SK-N-SH (cell line): ENCODE results near the gene ZIM2. TPM values are rescaled to one million over a fixed set of nuclear protein-coding genes. Genes with fewer than 3 reads are reported as not detected.

Experiments
- CTCF ChIA-PET: fragments of 300-600, 350-600 bp; formaldehyde crosslinking; extraction: SDS; loops from one replicate; lab custom pipeline; 2021; lab: Yijun Ruan, JAX
- POLR2A ChIA-PET: fragments of 350-600 bp; sonication (Branson Sonifier 250); formaldehyde crosslinking; extraction: SDS; loops from one replicate; lab custom pipeline; 2020; ENCODE audit warnings: antibody characterized with exemption, inconsistent platforms; lab: Yijun Ruan, JAX
- DNase-seq: peaks from one replicate; pipeline ENCODE4 v3.0.0; 2012
- H2AFZ ChIP-seq: fragments of 200-600 bp; sonication (generic); 2 replicates; pipeline ENCODE4 v1.8.1; 2016; ENCODE audit warnings: antibody characterized with exemption, mild to moderate bottlenecking, low read depth
- H3F3A ChIP-seq: fragments of 200-600 bp; sonication (generic); replicated peaks from 2 replicates; pipeline ENCODE3; 2016; ENCODE audit warnings: antibody characterized with exemption, mild to moderate bottlenecking; ENCODE audit not compliant: insufficient read depth
- H3K27ac ChIP-seq, 2 experiments: fragments of 200-500 bp in 1 of 2; fragments of 200-600 bp in 1 of 2; sonication (Bioruptor generic) in 1 of 2; sonication (generic), shearing (Covaris generic) in 1 of 2; 2 replicates each; pipeline versions ENCODE4 v1.5.1 to v1.6.1; 2014 to 2016; ENCODE audit warnings: low read depth in 2 of 2, inconsistent platforms in 1 of 2, low read length in 1 of 2, mild to moderate bottlenecking in 1 of 2, mixed read lengths in 1 of 2
- H3K27me3 ChIP-seq: fragments of 200-600 bp; sonication (generic), shearing (Covaris generic); 2 replicates; pipeline ENCODE4 v1.6.1; 2016; ENCODE audit warnings: mixed run types; ENCODE audit not compliant: insufficient read depth
- H3K36me3 ChIP-seq, 2 experiments: fragments of 200-500 bp in 1 of 2; fragments of 200-600 bp in 1 of 2; sonication (Bioruptor generic) in 1 of 2; sonication (generic) in 1 of 2; replicated peaks in 1 of 2; 2 replicates each; pipeline versions ENCODE3 to v1.5.1; 2014 to 2016; ENCODE audit warnings: low read length in 1 of 2, mild to moderate bottlenecking in 1 of 2; ENCODE audit not compliant: insufficient read depth in 2 of 2, control insufficient read depth in 1 of 2
- H3K4me1 ChIP-seq, 2 experiments: fragments of 200-500 bp in 1 of 2; fragments of 200-600 bp in 1 of 2; sonication (Bioruptor generic) in 1 of 2; sonication (generic), shearing (Covaris generic) in 1 of 2; 2 replicates each; pipeline versions ENCODE4 v1.5.1 to v1.6.1; 2014 to 2016; ENCODE audit warnings: low read depth in 1 of 2, low read length in 1 of 2, mixed run types in 1 of 2; ENCODE audit not compliant: insufficient read depth in 2 of 2, control insufficient read depth in 1 of 2
- H3K4me2 ChIP-seq: fragments of 200-600 bp; sonication (generic), shearing (Covaris generic); 2 replicates; pipeline ENCODE4 v1.6.1; 2017; ENCODE audit warnings: mixed run types
- H3K4me3 ChIP-seq, 2 experiments: fragments of 200-500 bp in 1 of 2; fragments of 200-600 bp in 1 of 2; sonication (Bioruptor generic) in 1 of 2; sonication (generic), shearing (Covaris generic) in 1 of 2; 2 replicates each; pipeline versions ENCODE4 v1.5.1 to v1.8.1; 2014 to 2016; ENCODE audit warnings: low read depth in 2 of 2, inconsistent platforms in 1 of 2, low read length in 1 of 2, mild to moderate bottlenecking in 1 of 2, mixed read lengths in 1 of 2, moderate library complexity in 1 of 2
- H3K79me2 ChIP-seq: fragments of 200-600 bp; sonication (generic); 2 replicates; pipeline ENCODE4 v1.8.1; 2017; ENCODE audit warnings: mild to moderate bottlenecking; ENCODE audit not compliant: insufficient read depth
- H3K9ac ChIP-seq: fragments of 200-600 bp; sonication (generic); 2 replicates; pipeline ENCODE4 v1.6.1; 2017; ENCODE audit warnings: mixed run types
- H3K9me2 ChIP-seq: fragments of 200-600 bp; sonication (generic); 2 replicates; pipeline ENCODE4 v1.6.1; 2017; ENCODE audit warnings: mixed run types
- H3K9me3 ChIP-seq: fragments of 200-600 bp; sonication (generic); 2 replicates; pipeline ENCODE4 v1.6.1; 2017; ENCODE audit warnings: mixed run types, mild to moderate bottlenecking, moderate library complexity
- H4K20me1 ChIP-seq: fragments of 200-600 bp; sonication (generic); 2 replicates; pipeline ENCODE4 v1.6.1; 2017; ENCODE audit warnings: mild to moderate bottlenecking, mixed run types; ENCODE audit not compliant: insufficient read depth
- CHD2 ChIP-seq: fragments of 150-350 bp; IDR thresholded peaks from 2 replicates; pipeline ENCODE4 v1.6.1; 2018; ENCODE audit warnings: low read length; ENCODE audit not compliant: partially characterized antibody
- CTCF ChIP-seq: fragments of 200-600 bp; sonication (generic); IDR thresholded peaks from 2 replicates; pipeline ENCODE4 v1.6.1; 2017; ENCODE audit warnings: antibody characterized with exemption, mild to moderate bottlenecking, moderate library complexity
- ELF1 ChIP-seq: IDR thresholded peaks from 2 replicates; pipeline ENCODE4 v1.4.0; 2012
- EP300 ChIP-seq, 2 experiments: IDR thresholded peaks; 2 replicates each; pipeline versions ENCODE4 v1.4.0 to v1.6.1; 2012; ENCODE audit warnings: borderline replicate concordance in 1 of 2, low read depth in 1 of 2, low read length in 1 of 2
- EZH2phosphoT487 ChIP-seq: fragments of 200-600 bp; sonication (generic); IDR thresholded peaks from 2 replicates; pipeline ENCODE4 v1.6.1; 2017; ENCODE audit warnings: low read depth, mixed run types, mild to moderate bottlenecking, antibody characterized with exemption, moderate library complexity, borderline replicate concordance
- FOXJ3 ChIP-seq: sonication (generic); formaldehyde crosslinking; IDR thresholded peaks from 2 replicates; pipeline ENCODE4 v1.5.1; 2020; ENCODE audit warnings: mild to moderate bottlenecking, missing genetic modification reagents
- FOXM1 ChIP-seq: IDR thresholded peaks from 2 replicates; pipeline ENCODE4 v1.4.0; 2012; ENCODE audit warnings: low read depth, mild to moderate bottlenecking
- GABPA ChIP-seq: IDR thresholded peaks from 2 replicates; pipeline ENCODE4 v1.4.0; 2012; ENCODE audit warnings: low read depth, mild to moderate bottlenecking
- IRF3 ChIP-seq: fragments of 150-350 bp; IDR thresholded peaks from 2 replicates; pipeline ENCODE4 v1.6.1; 2016; ENCODE audit warnings: mild to moderate bottlenecking, low read depth, low read length
- MXI1 ChIP-seq: IDR thresholded peaks from 2 replicates; pipeline ENCODE4 v1.6.1; 2012; ENCODE audit warnings: mild to moderate bottlenecking, low read depth, low read length, improper control_type of control experiment
- NFIC ChIP-seq: IDR thresholded peaks from 2 replicates; pipeline ENCODE4 v1.4.0; 2012; ENCODE audit warnings: borderline replicate concordance
- NRF1 ChIP-seq: IDR thresholded peaks from 2 replicates; pipeline ENCODE4 v1.6.1; 2012; ENCODE audit warnings: low read depth, mild to moderate bottlenecking, low read length
- PBX3 ChIP-seq: IDR thresholded peaks from 2 replicates; pipeline ENCODE4; 2012
- POLR2AphosphoS5 ChIP-seq: IDR thresholded peaks from 2 replicates; pipeline ENCODE4 v1.6.1; 2012; ENCODE audit warnings: low read depth, low read length
- RAD21 ChIP-seq: IDR thresholded peaks from 2 replicates; pipeline ENCODE4 v1.6.1; 2012; ENCODE audit warnings: mild to moderate bottlenecking, low read length
- REST ChIP-seq: IDR thresholded peaks from 2 replicates; pipeline ENCODE4 v1.6.1; 2012; ENCODE audit warnings: mild to moderate bottlenecking, low read depth, low read length, moderate library complexity
- SIN3A ChIP-seq: IDR thresholded peaks from 2 replicates; pipeline ENCODE4 v1.6.1; 2012; ENCODE audit warnings: low read depth, mild to moderate bottlenecking, low read length, moderate library complexity, borderline replicate concordance
- TCF12 ChIP-seq: IDR thresholded peaks from 2 replicates; pipeline ENCODE4 v1.4.0; 2012
- TEAD4 ChIP-seq: IDR thresholded peaks from 2 replicates; pipeline ENCODE4 v1.4.0; 2012; ENCODE audit warnings: mild to moderate bottlenecking, borderline replicate concordance; ENCODE audit not compliant: insufficient read depth
- YY1 ChIP-seq: IDR thresholded peaks from 2 replicates; pipeline ENCODE4 v1.4.0; 2012; ENCODE audit warnings: low read depth, mild to moderate bottlenecking
- WGBS: methylation state at CpG from one replicate; pipeline ENCODE4 v1.1.6; 2017; ENCODE audit warnings: low lambda C conversion rate; 5-methylcytosine and 5-hydroxymethylcytosine counted together
- polyA plus RNA-seq, 3 experiments: library from polyadenylated mRNA; depleted of rRNA; stranded (reverse); fragments of >200 nt; gene quantifications; 2 replicates each; pipeline ENCODE4 v1.2.3, GENCODE V29; 2012

Gene ZIM2
- polyA plus RNA-seq, 1 of the 3 experiments (the other 2 are of a cell fraction): not detected

- Histone ChIP-seq H3K27ac (no peak overlapping the region), H3K9me3 (no peaks in the 10 kb centered on the region; the same call in 1 of the 2 replicates), H3K4me1 (no peaks in the 10 kb centered on the region), H3K4me2 (no peak overlapping the region), H3K4me3 (no peak overlapping the region), H3K27me3 (no peaks in the 10 kb centered on the region), H3K36me3 (no peaks in the 10 kb centered on the region), H3K9me2 (no peaks in the 10 kb centered on the region), H3F3A (no peaks in the 10 kb centered on the region), H3K9ac (no peak overlapping the region), H3K79me2 (no peaks in the 10 kb centered on the region), H2AFZ (no peak overlapping the region)
- 14% methylated on average over 5 of the region's 5 CpGs for WGBS
- POLR2A ChIA-PET: no interaction called here
- DNase-seq: no peak
- CTCF ChIA-PET: interaction anchor here (0.7 kb wide), 1 partner anchor 10 kb away, joined by 3 read pairs; no protein-coding TSS in a partner anchor
- TF ChIP-seq RAD21 (no peak), TCF12 (no peak), YY1 (no peak), REST (no peak), NRF1 (no peak), ELF1 (no peak), SIN3A (no peak), CTCF (no peak), FOXM1 (no peak), GABPA (no peak), EP300 (IDR thresholded peaks at IDR 0.05; ENCODE audit: borderline replicate concordance in 1 of 2, low read depth in 1 of 2, low read length in 1 of 2) (no peak), PBX3 (no peak), EZH2phosphoT487 (no peak), NFIC (no peak), TEAD4 (no peak), CHD2 (no peak), FOXJ3 (CRISPR knock-in tag) (no peak), IRF3 (no peak), MXI1 (no peak), POLR2AphosphoS5 (no peak)
- TF ChIP-seq, all 33 proteins: peak for 0
- H4K20me1 ChIP-seq: no peaks in the 10 kb centered on the region
These were observed 40.2 kb upstream of the ZIM2 start for GRCh38 chr19:56880592-56881190.
